Muscle layer of duodenum (tissue), 2 donors: Measurements from ENCODE around the gene C1GALT1.
"Not testable (repeated sequence)": the region's sequence is repeated elsewhere in the genome, so short reads cannot be mapped to it uniquely, and the experiment has no call there.

Source experiments
- H3K27ac ChIP-seq: one replicate; pipeline ENCODE4 v1.7.0; 2013; ENCODE audit warnings: mild to moderate bottlenecking, low read length
- H3K27me3 ChIP-seq: one replicate; pipeline ENCODE4 v1.7.0; 2013; ENCODE audit warnings: low read depth, mild to moderate bottlenecking, control low read depth, low read length
- H3K36me3 ChIP-seq, 2 donors: one replicate each; pipeline ENCODE4 v1.7.0; 2013; ENCODE audit warnings: low read length in 2 of 2, control low read depth in 1 of 2, mild to moderate bottlenecking in 1 of 2; ENCODE audit not compliant: insufficient read depth in 2 of 2, control insufficient read depth in 1 of 2
- H3K4me1 ChIP-seq, 2 donors: one replicate each; pipeline ENCODE4 v1.7.0; 2013; ENCODE audit warnings: low read length in 2 of 2, mild to moderate bottlenecking in 2 of 2, control low read depth in 1 of 2, moderate library complexity in 1 of 2; ENCODE audit not compliant: insufficient read depth in 2 of 2, control insufficient read depth in 1 of 2
- H3K4me3 ChIP-seq, 2 donors: one replicate each; pipeline ENCODE4 v1.7.0; 2013; ENCODE audit warnings: low read length in 2 of 2, low read depth in 1 of 2, mild to moderate bottlenecking in 1 of 2
- H3K9me3 ChIP-seq, 2 donors: one replicate each; pipeline ENCODE4 v1.7.0; 2013; ENCODE audit warnings: low read length in 2 of 2, control low read depth in 1 of 2, mild to moderate bottlenecking in 1 of 2; ENCODE audit not compliant: control insufficient read depth in 1 of 2
- donor health status: healthy.

C1GALT1 gene

GRCh38 chr7:7182156-7183060 lies at the start of gene C1GALT1:
Gene C1GALT1 (plus strand): TSS chr7:7182544. CDS start chr7:7234320, 51,776 bp downstream.
- Histone ChIP-seq H3K4me3 (peak within 1 kb of the TSS; percentile 93), H3K9me3 (no peaks in the 10 kb centered on the region), H3K27ac (peak within 1 kb of the TSS; percentile 99), H3K36me3 (no peaks in the 10 kb centered on the region), H3K4me1 (peaks cover 0 to 14% of the 10 kb centered on the region in 2 donors), H3K27me3 (no peaks in the 10 kb centered on the region)

DNA sequence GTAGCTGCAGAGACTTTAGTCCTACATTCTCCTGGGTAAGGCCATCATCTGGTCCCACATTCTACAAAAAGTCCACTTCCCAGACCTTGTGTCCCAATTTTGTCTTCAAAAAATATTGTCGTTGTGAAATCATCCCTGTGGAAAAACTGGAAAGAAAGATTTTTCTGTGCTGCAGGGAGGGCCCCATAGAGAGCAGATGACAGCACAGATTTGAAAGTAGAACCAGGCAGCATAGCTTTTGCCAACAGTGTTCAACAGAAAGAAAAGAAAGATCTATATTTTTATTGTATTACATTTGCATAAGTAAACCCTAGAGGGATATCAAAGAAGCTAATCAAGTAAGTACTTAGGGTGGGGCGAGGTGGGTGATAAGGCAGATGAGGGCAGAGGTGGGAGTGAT lies 48.3 kb upstream of the C1GALT1 start:
- no peak overlapping the region for H3K4me3 ChIP-seq
- no peaks in the 10 kb centered on the region for H3K27me3 ChIP-seq
- H3K36me3 ChIP-seq, result no peaks in the 10 kb centered on the region
- H3K4me1 ChIP-seq, result no peaks in the 10 kb centered on the region
- H3K9me3 ChIP-seq, result no peaks in the 10 kb centered on the region
- no peak overlapping the region for H3K27ac ChIP-seq

DNA sequence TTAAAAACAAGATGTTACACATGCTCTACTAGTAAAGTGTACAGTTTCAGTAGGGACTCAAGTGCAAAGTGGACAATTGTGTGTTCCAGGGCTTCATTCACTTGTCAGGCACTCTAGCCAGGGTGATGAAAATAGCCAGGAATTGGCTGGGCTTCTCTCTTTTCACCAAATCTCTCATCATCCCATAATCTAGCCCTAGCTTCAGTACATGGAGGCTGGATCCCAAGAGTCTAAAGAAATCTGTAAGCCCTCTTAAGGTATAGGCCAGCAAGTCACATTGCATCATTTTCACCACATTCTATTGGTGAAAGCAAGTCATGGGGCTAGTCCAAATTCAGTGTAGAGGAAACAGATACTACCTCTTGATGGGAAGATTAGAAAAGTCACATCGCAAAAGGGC lies 47.3 kb upstream of the C1GALT1 start:
- Histone ChIP-seq H3K27ac (no peak overlapping the region), H3K4me3 (no peak overlapping the region), H3K9me3 (no peaks in the 10 kb centered on the region), H3K4me1 (no peaks in the 10 kb centered on the region), H3K27me3 (no peaks in the 10 kb centered on the region), H3K36me3 (no peaks in the 10 kb centered on the region)

- H3K27me3 ChIP-seq, H3K36me3 ChIP-seq, H3K4me1 ChIP-seq, H3K9me3 ChIP-seq: not testable (repeated sequence)
- peak overlapping the region; percentile 24 for H3K27ac ChIP-seq
- H3K4me3 ChIP-seq, result peak overlapping the region in 1 of 2 donors; percentile 28
Measured at GRCh38 chr7:7135924-7136323, 46.4 kb upstream of the C1GALT1 start.

- Histone ChIP-seq H3K4me1 (no peaks in the 10 kb centered on the region), H3K9me3 (no peaks in the 10 kb centered on the region), H3K36me3 (no peaks in the 10 kb centered on the region), H3K27ac (peak overlapping the region; percentile 24), H3K4me3 (peak overlapping the region in 1 of 2 donors; percentile 28), H3K27me3 (no peaks in the 10 kb centered on the region)
Measured at GRCh38 chr7:7136466-7137381, 45.6 kb upstream of the C1GALT1 start.

DNA sequence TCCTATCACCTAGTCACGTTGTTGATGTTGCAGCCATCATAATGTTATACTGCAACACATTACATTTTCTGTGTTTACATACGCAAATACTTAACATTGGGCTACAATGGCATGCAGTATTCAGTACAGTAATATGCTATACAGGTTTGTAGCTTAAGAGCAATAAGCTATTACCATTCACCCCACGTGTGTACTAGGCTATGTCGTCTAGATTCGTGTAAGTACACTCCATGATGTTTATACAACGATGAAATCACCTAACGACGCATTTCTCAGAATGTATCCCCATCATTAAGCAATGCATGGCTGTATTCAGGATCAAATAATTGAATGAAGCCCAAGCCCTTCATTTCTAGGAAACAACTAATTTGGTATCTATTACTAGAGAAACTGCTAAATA lies 43.4 kb upstream of the C1GALT1 start:
- Histone ChIP-seq H3K27me3 (no peaks in the 10 kb centered on the region), H3K9me3 (no peaks in the 10 kb centered on the region), H3K27ac (no peak overlapping the region), H3K4me3 (no peak overlapping the region), H3K36me3 (no peaks in the 10 kb centered on the region), H3K4me1 (no peaks in the 10 kb centered on the region)

- H3K4me3 ChIP-seq, result not testable (repeated sequence)
Measured at GRCh38 chr7:7143404-7143803, 38.9 kb upstream of the C1GALT1 start.

GRCh38 chr7:7145151-7145550 lies 37.2 kb upstream of the C1GALT1 start:
- H3K4me3 ChIP-seq, H3K27ac ChIP-seq, H3K36me3 ChIP-seq, H3K27me3 ChIP-seq, H3K9me3 ChIP-seq, H3K4me1 ChIP-seq: not testable (repeated sequence)

More at GRCh38 chr7:7143404-7143803, 38.9 kb upstream of the C1GALT1 start:
- not testable (repeated sequence) for H3K36me3 ChIP-seq, H3K27ac ChIP-seq, H3K4me1 ChIP-seq, H3K9me3 ChIP-seq, H3K27me3 ChIP-seq

DNA sequence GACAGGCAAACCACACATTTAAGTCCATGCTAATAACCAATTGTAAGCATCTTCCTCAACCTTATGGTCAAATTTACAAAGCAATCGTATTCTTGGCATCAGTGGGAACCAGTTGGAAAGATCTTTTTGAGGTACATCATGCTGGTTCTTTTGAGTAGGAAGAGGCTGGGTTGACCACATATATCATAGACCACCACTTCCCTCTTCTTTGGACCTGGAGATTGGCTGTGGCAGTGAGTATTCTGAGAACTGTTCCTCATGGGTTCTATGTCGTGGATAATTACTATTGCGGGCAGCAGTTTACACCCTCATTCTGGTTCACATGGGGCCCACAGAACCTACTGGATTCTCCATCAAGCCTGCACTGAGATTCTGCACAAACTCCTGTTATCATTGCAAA lies 35.5 kb upstream of the C1GALT1 start:
- Histone ChIP-seq H3K4me1 (no peaks in the 10 kb centered on the region), H3K27me3 (no peaks in the 10 kb centered on the region), H3K36me3 (no peaks in the 10 kb centered on the region), H3K9me3 (peaks cover 0 to 6% of the 10 kb centered on the region in 2 donors), H3K4me3 (no peak overlapping the region), H3K27ac (no peak overlapping the region)

DNA sequence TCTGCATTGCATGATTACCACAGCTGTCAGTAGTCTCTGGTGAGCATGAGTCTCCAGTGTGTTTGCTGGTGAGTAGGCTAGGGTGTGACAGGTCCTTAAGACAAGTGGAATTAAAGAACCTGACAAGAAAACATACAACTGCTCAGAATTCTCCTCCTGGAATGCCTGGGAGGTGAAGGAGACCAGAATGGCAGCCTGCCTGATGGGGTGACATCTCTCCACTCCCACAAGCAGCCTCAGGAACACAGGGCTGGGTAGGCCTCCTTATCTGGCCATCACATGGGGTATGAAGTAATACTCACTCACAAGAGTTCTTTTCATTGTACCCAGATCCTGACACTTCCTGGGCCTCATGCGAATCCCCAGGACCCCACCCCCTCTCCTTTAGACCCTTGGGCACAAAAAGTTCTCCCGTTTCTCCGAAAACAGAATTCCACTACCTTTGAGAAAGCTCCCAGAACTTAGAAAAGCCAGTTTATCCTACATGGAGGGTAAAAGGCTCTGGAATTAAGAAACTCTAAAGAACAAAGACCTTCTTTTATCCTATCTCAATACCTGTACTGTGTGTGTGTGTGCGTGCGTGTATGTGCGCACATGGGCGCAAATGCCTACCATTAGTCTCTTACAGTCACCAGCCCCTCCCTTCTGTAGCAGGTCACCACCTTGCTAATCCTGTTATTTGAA lies 33.4 kb upstream of the C1GALT1 start:
- Histone ChIP-seq H3K9me3 (peaks cover 0 to 6% of the 10 kb centered on the region in 2 donors), H3K27me3 (no peaks in the 10 kb centered on the region), H3K36me3 (no peaks in the 10 kb centered on the region), H3K4me3 (no peak overlapping the region), H3K27ac (no peak overlapping the region), H3K4me1 (no peaks in the 10 kb centered on the region)

GRCh38 chr7:7151285-7151684 lies 31.1 kb upstream of the C1GALT1 start:
- Histone ChIP-seq H3K4me3 (no peak overlapping the region), H3K4me1 (no peaks in the 10 kb centered on the region), H3K27me3 (no peaks in the 10 kb centered on the region), H3K27ac (no peak overlapping the region), H3K36me3 (no peaks in the 10 kb centered on the region), H3K9me3 (no peaks in the 10 kb centered on the region)
